Peyer's patch (tissue), 4 donors: ENCODE results near the gene DOCK9.

Source experiments
- CTCF ChIP-seq, 6 experiments: fragments of 450-650 bp in 4 of 6; fragments of 200-600 bp in 2 of 6; sonication (generic) in 1 of 6; IDR thresholded peaks; one replicate each; pipeline ENCODE4 v1.5.1; 2017 to 2019; ENCODE audit warnings: antibody characterized with exemption in 6 of 6, mild to moderate bottlenecking in 3 of 6, moderate library complexity in 1 of 6
- POLR2A ChIP-seq, 2 donors: fragments of 450-650 bp; IDR thresholded peaks; one replicate each; pipeline ENCODE4 v1.5.1; 2017; ENCODE audit warnings: antibody characterized with exemption in 2 of 2, mild to moderate bottlenecking in 2 of 2, moderate library complexity in 2 of 2

GRCh38 chr13:99003851-99004471, 26.1 kb upstream of the DOCK9 start:
- no peak for TF ChIP-seq CTCF (IDR thresholded peaks at IDR 0.05)
- no peak for TF ChIP-seq POLR2A (IDR thresholded peaks at IDR 0.05)
